Mesenchymal stem cell (in vitro differentiated cells and primary cell): Measurements from ENCODE around the gene OSBPL1A.

Experiments used
- DNase-seq: peaks from one replicate; pipeline ENCODE4 v3.0.0-alpha.2; 2013
- H2AFZ ChIP-seq: one replicate; pipeline ENCODE4 v1.6.1; 2013; ENCODE audit warnings: low read depth, mild to moderate bottlenecking, control low read depth, inconsistent platforms, low read length, moderate library complexity
- H2AK5ac ChIP-seq: 2 replicates; pipeline ENCODE4 v1.6.1; 2013; ENCODE audit warnings: low read length, moderate library complexity, mild to moderate bottlenecking, inconsistent platforms; ENCODE audit not compliant: severe bottlenecking
- H2BK120ac ChIP-seq: one replicate; pipeline ENCODE4 v1.6.1; 2013; ENCODE audit warnings: low read depth, mild to moderate bottlenecking, inconsistent platforms, low read length, moderate library complexity
- H2BK12ac ChIP-seq, 2 experiments: one replicate each; pipeline ENCODE4 v1.6.1; 2013; ENCODE audit warnings: inconsistent platforms in 2 of 2, low read length in 2 of 2, mild to moderate bottlenecking in 2 of 2, moderate library complexity in 2 of 2, control low read depth in 1 of 2
- H2BK15ac ChIP-seq: one replicate; pipeline ENCODE4 v1.6.1; 2013; ENCODE audit warnings: mild to moderate bottlenecking, low read depth, inconsistent platforms; ENCODE audit not compliant: poor library complexity, severe bottlenecking
- H2BK5ac ChIP-seq: 2 replicates; pipeline ENCODE4 v1.6.1; 2013; ENCODE audit warnings: low read depth, mild to moderate bottlenecking, low read length, control low read depth, inconsistent platforms; ENCODE audit not compliant: poor library complexity, severe bottlenecking
- H3K14ac ChIP-seq, 2 experiments: one replicate each; pipeline ENCODE4 v1.6.1; 2013; ENCODE audit warnings: inconsistent platforms in 2 of 2, low read length in 2 of 2, control low read depth in 1 of 2, mild to moderate bottlenecking in 1 of 2, moderate library complexity in 1 of 2
- H3K18ac ChIP-seq, 2 experiments: one replicate each; pipeline ENCODE4 v1.6.1; 2013; ENCODE audit warnings: inconsistent platforms in 2 of 2, low read length in 2 of 2, control low read depth in 1 of 2, low read depth in 1 of 2, mild to moderate bottlenecking in 1 of 2
- H3K23ac ChIP-seq, 2 experiments: one replicate each; pipeline ENCODE4 v1.6.1; 2013; ENCODE audit warnings: inconsistent platforms in 2 of 2, low read length in 2 of 2, mild to moderate bottlenecking in 2 of 2, moderate library complexity in 2 of 2, control low read depth in 1 of 2
- H3K27ac ChIP-seq: 2 replicates; pipeline ENCODE4 v1.5.1; 2013; ENCODE audit warnings: mild to moderate bottlenecking, moderate library complexity, low read length, control low read depth, inconsistent platforms; ENCODE audit not compliant: poor library complexity, severe bottlenecking
- H3K27me3 ChIP-seq, 2 experiments: 2 replicates each; pipeline versions ENCODE4 v1.6.1 to v1.7.0; 2013; ENCODE audit warnings: low read length in 2 of 2, mild to moderate bottlenecking in 2 of 2, moderate library complexity in 2 of 2, control low read depth in 1 of 2, inconsistent platforms in 1 of 2; ENCODE audit not compliant: control insufficient read depth in 1 of 2, insufficient read depth in 1 of 2
- H3K36me3 ChIP-seq, 2 experiments: 2 replicates each; pipeline versions ENCODE4 v1.6.1 to v1.7.0; 2013; ENCODE audit warnings: low read length in 2 of 2, control low read depth in 1 of 2, inconsistent platforms in 1 of 2, low read depth in 1 of 2, mild to moderate bottlenecking in 1 of 2; ENCODE audit not compliant: insufficient read depth in 2 of 2, control insufficient read depth in 1 of 2
- H3K4ac ChIP-seq, 2 experiments: one replicate each; pipeline ENCODE4 v1.6.1; 2013; ENCODE audit warnings: inconsistent platforms in 2 of 2, low read length in 2 of 2, mild to moderate bottlenecking in 2 of 2, moderate library complexity in 2 of 2, control low read depth in 1 of 2, low read depth in 1 of 2
- H3K4me1 ChIP-seq: 2 replicates; pipeline ENCODE4 v1.6.1; 2013; ENCODE audit warnings: low read depth, low read length, control low read depth; ENCODE audit not compliant: control insufficient read depth, insufficient read depth
- H3K4me2 ChIP-seq: 2 replicates; pipeline ENCODE4 v1.6.1; 2013; ENCODE audit warnings: low read length, mild to moderate bottlenecking, inconsistent platforms; ENCODE audit not compliant: poor library complexity, severe bottlenecking
- H3K4me3 ChIP-seq, 2 experiments: 2 replicates each; pipeline versions ENCODE4 v1.5.1 to v1.7.0; 2013; ENCODE audit warnings: low read length in 2 of 2, mild to moderate bottlenecking in 2 of 2, control low read depth in 1 of 2, low read depth in 1 of 2; ENCODE audit not compliant: insufficient read depth in 1 of 2
- H3K79me1 ChIP-seq: replicated peaks from 2 replicates; pipeline ENCODE4 v1.6.1; 2013; ENCODE audit warnings: mild to moderate bottlenecking, control low read depth, low read length, inconsistent platforms; ENCODE audit not compliant: poor library complexity, severe bottlenecking
- H3K9ac ChIP-seq: 2 replicates; pipeline ENCODE4 v1.7.0; 2013; ENCODE audit warnings: mild to moderate bottlenecking, low read length, moderate library complexity
- H3K9me3 ChIP-seq: 2 replicates; pipeline ENCODE4 v1.7.0; 2013; ENCODE audit warnings: mild to moderate bottlenecking, low read length; ENCODE audit not compliant: control insufficient read depth
- H4K8ac ChIP-seq: one replicate; pipeline ENCODE4 v1.6.1; 2013; ENCODE audit warnings: inconsistent platforms, mild to moderate bottlenecking, low read length, moderate library complexity
- H4K91ac ChIP-seq: one replicate; pipeline ENCODE4 v1.6.1; 2013; ENCODE audit warnings: mild to moderate bottlenecking, low read length, inconsistent platforms
- WGBS: methylation state at CpG from one replicate; pipeline ENCODE4 v1.1.7; 2013; ENCODE audit warnings: mixed read lengths; 5-methylcytosine and 5-hydroxymethylcytosine counted together

Gene OSBPL1A

GRCh38 chr18:24436939-24437338, 39.3 kb upstream of the OSBPL1A start:
- no peaks in the 10 kb centered on the region for H3K4me1 ChIP-seq
- H3K4ac ChIP-seq: no peak overlapping the region
- no peak overlapping the region for H3K4me3 ChIP-seq
- H4K91ac ChIP-seq: no peak overlapping the region
- H3K14ac ChIP-seq: no peak overlapping the region
- no peak overlapping the region for H3K18ac ChIP-seq
- no peak overlapping the region for H4K8ac ChIP-seq
- H2BK120ac ChIP-seq: no peak overlapping the region
- H2BK15ac ChIP-seq: no peak overlapping the region
- no peaks in the 10 kb centered on the region for H3K9me3 ChIP-seq
- peaks cover 8% of the 10 kb centered on the region for H3K79me1 ChIP-seq
- H3K36me3 ChIP-seq: peaks cover 5 to 64% of the 10 kb centered on the region in 2 experiments
- no peak overlapping the region for H2AK5ac ChIP-seq
- no peak for DNase-seq
- H2AFZ ChIP-seq: no peak overlapping the region
- H3K27me3 ChIP-seq: no peaks in the 10 kb centered on the region
- no peak overlapping the region for H3K23ac ChIP-seq
- 100% methylated on average over 1 of the region's 1 CpG for WGBS
- H3K4me2 ChIP-seq: no peak overlapping the region
- no peak overlapping the region for H3K9ac ChIP-seq
- H2BK5ac ChIP-seq: no peak overlapping the region
- H3K27ac ChIP-seq: no peak overlapping the region
- no peak overlapping the region for H2BK12ac ChIP-seq

- no peaks in the 10 kb centered on the region for H3K9me3 ChIP-seq
- H3K14ac ChIP-seq: no peak overlapping the region
- no peak overlapping the region for H3K23ac ChIP-seq
- no peaks in the 10 kb centered on the region for H3K27me3 ChIP-seq
- no peak overlapping the region for H4K8ac ChIP-seq
- no peak overlapping the region for H3K4me3 ChIP-seq
- H2BK12ac ChIP-seq: no peak overlapping the region
- no peaks in the 10 kb centered on the region for H3K4me1 ChIP-seq
- H3K9ac ChIP-seq: no peak overlapping the region
- no peak overlapping the region for H2BK5ac ChIP-seq
- H4K91ac ChIP-seq: no peak overlapping the region
- no peak overlapping the region for H3K4ac ChIP-seq
- no peak overlapping the region for H3K27ac ChIP-seq
- H2AFZ ChIP-seq: no peak overlapping the region
- no peak overlapping the region for H2BK120ac ChIP-seq
- 88% methylated on average over 2 of the region's 3 CpGs for WGBS
- no peak overlapping the region for H3K4me2 ChIP-seq
- no peak overlapping the region for H2BK15ac ChIP-seq
- H3K18ac ChIP-seq: no peak overlapping the region
- H3K79me1 ChIP-seq: peaks cover 4% of the 10 kb centered on the region
- H3K36me3 ChIP-seq: peaks cover 0 to 50% of the 10 kb centered on the region in 2 experiments
- H2AK5ac ChIP-seq: no peak overlapping the region
- DNase-seq: no peak
Measured at GRCh38 chr18:24432618-24433017, 35.0 kb upstream of the OSBPL1A start.

- Histone ChIP-seq H3K18ac (no peak overlapping the region), H3K23ac (peak overlapping the region in 1 of 2 experiments; percentile 69), H3K79me1 (peaks cover 6% of the 10 kb centered on the region), H3K36me3 (peaks cover 0 to 33% of the 10 kb centered on the region in 2 experiments), H3K4me3 (no peak overlapping the region), H2BK5ac (no peak overlapping the region), H3K4me1 (peaks cover 2% of the 10 kb centered on the region), H4K91ac (no peak overlapping the region), H2BK12ac (no peak overlapping the region), H2BK120ac (no peak overlapping the region), H3K27me3 (peaks cover 0 to 8% of the 10 kb centered on the region in 2 experiments), H2AFZ (no peak overlapping the region), H3K4me2 (no peak overlapping the region), H2AK5ac (no peak overlapping the region), H3K14ac (no peak overlapping the region), H3K27ac (no peak overlapping the region), H2BK15ac (no peak overlapping the region), H3K9ac (no peak overlapping the region), H3K9me3 (peaks cover 3% of the 10 kb centered on the region), H4K8ac (no peak overlapping the region), H3K4ac (no peak overlapping the region)
- no peak for DNase-seq
- 100% methylated on average over 4 of the region's 4 CpGs for WGBS
Measured at GRCh38 chr18:24429188-24429587, 31.6 kb upstream of the OSBPL1A start.

- H3K18ac ChIP-seq: no peak overlapping the region
- WGBS: no CpG with 5 or more reads among the region's 3 CpGs
- H3K4me3 ChIP-seq: no peak overlapping the region
- H3K14ac ChIP-seq: no peak overlapping the region
- no peak overlapping the region for H3K23ac ChIP-seq
- H3K27me3 ChIP-seq: peaks cover 0 to 13% of the 10 kb centered on the region in 2 experiments
- H3K27ac ChIP-seq: no peak overlapping the region
- no peak overlapping the region for H3K4ac ChIP-seq
- H3K36me3 ChIP-seq: peaks cover 0 to 33% of the 10 kb centered on the region in 2 experiments
- H3K4me2 ChIP-seq: no peak overlapping the region
- peaks cover 2% of the 10 kb centered on the region for H3K4me1 ChIP-seq
- no peak for DNase-seq
- no peak overlapping the region for H2BK12ac ChIP-seq
- no peak overlapping the region for H2BK120ac ChIP-seq
- peaks cover 3% of the 10 kb centered on the region for H3K79me1 ChIP-seq
- no peak overlapping the region for H3K9ac ChIP-seq
- no peak overlapping the region for H2AFZ ChIP-seq
- H2BK15ac ChIP-seq: no peak overlapping the region
- H3K9me3 ChIP-seq: peaks cover 3% of the 10 kb centered on the region
- H2BK5ac ChIP-seq: no peak overlapping the region
- H4K8ac ChIP-seq: no peak overlapping the region
- no peak overlapping the region for H4K91ac ChIP-seq
- H2AK5ac ChIP-seq: no peak overlapping the region
Measured at GRCh38 chr18:24428709-24429108, 31.1 kb upstream of the OSBPL1A start.
